Right lung (tissue), 10 donors: Measurements from ENCODE around the gene UNC93B1. TPM values are rescaled to one million over a fixed set of nuclear protein-coding genes. Genes with fewer than 3 reads are reported as not detected.

ENCODE experiments used
- DNase-seq, 2 donors: peaks; one replicate each; pipeline ENCODE4 v3.0.0-alpha.2; 2013
- long read RNA-seq, 8 donors: transcript quantifications; one replicate each; lab custom pipeline, GENCODE V29; 2026
- polyA plus RNA-seq, 5 donors: library from polyadenylated mRNA; unstranded; fragments of 120-200 nt; gene quantifications; one replicate each; pipeline versions ENCODE4 v1.2.1 to v1.2.3, GENCODE V29; 2013; ENCODE audit warnings: inconsistent platforms in 1 of 5, low replicate concordance in 1 of 5; ENCODE audit not compliant: insufficient read length in 5 of 5, insufficient read depth in 1 of 5

The UNC93B1 gene
- polyA plus RNA-seq, result 10 to 100 TPM; 12.3 to 25.2 (median 15.1) TPM
- long read RNA-seq, donor 1, transcript UNC93B1-201 (11 exons, 2,316 nt), result major isoform, 10 of 10 reads
- long read RNA-seq, donor 1, partial matches to known transcripts, result 0 of 10 reads
- long read RNA-seq, donor 1, other reads (novel, unspliced or antisense), result 0 of 10 reads
- long read RNA-seq, donor 2, partial matches to known transcripts, result 0 of 4 reads
- long read RNA-seq, donor 2, other reads (novel, unspliced or antisense), result 0 of 4 reads
- long read RNA-seq, donor 3, partial matches to known transcripts, result 0 of 1 reads
- long read RNA-seq, donor 3, other reads (novel, unspliced or antisense), result 0 of 1 reads
- long read RNA-seq, donor 4, transcript UNC93B1-201 (11 exons, 2,316 nt), result major isoform, 9 of 10 reads
- long read RNA-seq, donor 4, partial matches to known transcripts, result 0 of 10 reads
- long read RNA-seq, donor 4, other reads (novel, unspliced or antisense), result 0 of 10 reads
- long read RNA-seq, donor 5, partial matches to known transcripts, result 0 of 3 reads
- long read RNA-seq, donor 5, other reads (novel, unspliced or antisense), result 0 of 3 reads
- long read RNA-seq, donor 6, transcript UNC93B1-201 (11 exons, 2,316 nt), result major isoform, 11 of 19 reads
- long read RNA-seq, donor 6, partial matches to known transcripts, result 6 of 19 reads
- long read RNA-seq, donor 6, other reads (novel, unspliced or antisense), result 0 of 19 reads
- long read RNA-seq, donor 7, transcript UNC93B1-201 (11 exons, 2,316 nt), result major isoform, 10 of 10 reads
- long read RNA-seq, donor 7, partial matches to known transcripts, result 0 of 10 reads
- long read RNA-seq, donor 7, other reads (novel, unspliced or antisense), result 0 of 10 reads
- long read RNA-seq, donor 8, partial matches to known transcripts, result 0 of 4 reads
- long read RNA-seq, donor 8, other reads (novel, unspliced or antisense), result 0 of 4 reads

- DNase-seq, result peak; percentile 75 to 77
Observed at GRCh38 chr11:68003846-68004550, at the start of gene UNC93B1. Gene UNC93B1, minus strand, starts transcription at chr11:68004097. Its CDS starts 54 bp downstream, at chr11:68004043.

GRCh38 chr11:68053117-68053516 is 49.2 kb upstream of the UNC93B1 start:
- no peak for DNase-seq

- DNase-seq, result no peak
Observed at GRCh38 chr11:68052137-68052873, 48.4 kb upstream of the UNC93B1 start.

- DNase-seq, result no peak
Observed at GRCh38 chr11:68051191-68052136, 47.6 kb upstream of the UNC93B1 start.

GRCh38 chr11:68050371-68050841 is 46.5 kb upstream of the UNC93B1 start:
- DNase-seq, result no peak

- no peak for DNase-seq
Observed at GRCh38 chr11:68049509-68050370, 45.8 kb upstream of the UNC93B1 start.

- DNase-seq, result no peak
Observed at GRCh38 chr11:68048681-68049508, 45.0 kb upstream of the UNC93B1 start.

GRCh38 chr11:68047437-68048290 is 43.8 kb upstream of the UNC93B1 start:
- no peak for DNase-seq

- no peak for DNase-seq
Observed at GRCh38 chr11:68044898-68045351, 41.0 kb upstream of the UNC93B1 start.

GRCh38 chr11:68044145-68044813 is 40.4 kb upstream of the UNC93B1 start:
- DNase-seq, result no peak

- DNase-seq, result no peak
Observed at GRCh38 chr11:68043349-68044144, 39.6 kb upstream of the UNC93B1 start.

GRCh38 chr11:68043029-68043348 is 39.1 kb upstream of the UNC93B1 start:
- DNase-seq, result no peak

GRCh38 chr11:68042219-68043028 is 38.5 kb upstream of the UNC93B1 start:
- no peak for DNase-seq

- DNase-seq, result no peak
Observed at GRCh38 chr11:68041617-68042218, 37.8 kb upstream of the UNC93B1 start.
